OCI-LY7 (cell line): ENCODE measurements around the gene SULT1E1.

ENCODE experiments used
- CTCF ChIP-seq: fragments of 200-600 bp; sonication (generic); conservative IDR thresholded peaks from 2 replicates; pipeline ENCODE4 v1.5.1; 2014; ENCODE audit warnings: mild to moderate bottlenecking, antibody characterized with exemption, low read length, moderate library complexity, mixed read lengths
- EZH2phosphoT487 ChIP-seq: fragments of 200-600 bp; sonication (generic); IDR thresholded peaks from 2 replicates; pipeline ENCODE4 v1.6.1; 2018; ENCODE audit warnings: low read depth, borderline replicate concordance, mild to moderate bottlenecking, mixed run types, antibody characterized with exemption, low read length, moderate library complexity, mixed read lengths

- TF ChIP-seq CTCF = no peak
- no peak for TF ChIP-seq EZH2phosphoT487
These were observed 28.2 kb downstream of the SULT1E1 start for GRCh38 chr4:69831646-69832325.
